Lower lobe of right lung (tissue), 2 donors: ENCODE measurements around the gene GAB2. TPM values are rescaled to one million over a fixed set of nuclear protein-coding genes. Genes with fewer than 3 reads are reported as not detected.

Experiments used
- ATAC-seq, 2 donors: fragments of 200-7000 bp; cut with Tn5 transposase; one replicate each; pipeline ENCODE4 v1.9.1; 2020 to 2022; ENCODE audit warnings: mild to moderate bottlenecking in 2 of 2, moderate library complexity in 2 of 2
- DNase-seq: peaks from one replicate; pipeline ENCODE4 v3.0.0-alpha.2; 2020
- H3K27ac ChIP-seq: fragments of 200-600 bp; one replicate; pipeline ENCODE4 v1.8.0; 2022
- H3K27me3 ChIP-seq: fragments of 200-600 bp; one replicate; pipeline ENCODE4 v1.8.0; 2022; ENCODE audit warnings: low read depth
- H3K36me3 ChIP-seq: fragments of 200-600 bp; one replicate; pipeline ENCODE4 v1.8.0; 2022; ENCODE audit warnings: mild to moderate bottlenecking
- H3K4me1 ChIP-seq: fragments of 200-600 bp; one replicate; pipeline ENCODE4 v1.8.0; 2022
- H3K4me3 ChIP-seq: fragments of 200-600 bp; one replicate; pipeline ENCODE4 v1.8.0; 2022; ENCODE audit warnings: mild to moderate bottlenecking
- H3K9me3 ChIP-seq: fragments of 200-600 bp; one replicate; pipeline ENCODE4 v1.8.0; 2022
- CTCF ChIP-seq: fragments of 200-600 bp; IDR thresholded peaks from one replicate; pipeline ENCODE4 v1.8.0; 2022; ENCODE audit warnings: antibody characterized with exemption, mild to moderate bottlenecking
- intact Hi-C: fragments of 100-400 bp; cut with DNase I; formaldehyde crosslinking; loops from one replicate; pipeline ENCODE4 v1.11.0; 2022
- total RNA-seq: library from RNA; stranded (reverse); fragmentation: NEBNext Ultra II Directional; extraction: Animal tissue kit (Norgen Biotek cat#: 25700); gene quantifications from one replicate; pipeline ENCODE4 v1.2.1, GENCODE V29; 2021
- donor health status: DM: no; HTN: yes; CAD: no; lungs with severe emphysema.

Gene GAB2
- total RNA-seq, 1 donor from 2014 or later = 64.2 TPM

GRCh38 chr11:78345450-78345849 is 72.2 kb downstream of the GAB2 start:
- Histone ChIP-seq H3K27ac (no peak overlapping the region), H3K36me3 (no peaks in the 10 kb centered on the region), H3K27me3 (no peaks in the 10 kb centered on the region), H3K9me3 (no peaks in the 10 kb centered on the region), H3K4me3 (no peak overlapping the region), H3K4me1 (peaks cover 46% of the 10 kb centered on the region)
- no peak for DNase-seq
- no peak for ATAC-seq
- intact Hi-C loops = no loop called here
- no peak for TF ChIP-seq CTCF

GRCh38 chr11:78344676-78345075 is 72.9 kb downstream of the GAB2 start:
- no peak for ATAC-seq
- H3K27ac ChIP-seq = no peak overlapping the region
- H3K4me1 ChIP-seq = peaks cover 38% of the 10 kb centered on the region

GRCh38 chr11:78344094-78344493 is 73.5 kb downstream of the GAB2 start:
- Histone ChIP-seq H3K9me3 (no peaks in the 10 kb centered on the region), H3K36me3 (no peaks in the 10 kb centered on the region), H3K27ac (no peak overlapping the region), H3K27me3 (no peaks in the 10 kb centered on the region), H3K4me3 (no peak overlapping the region), H3K4me1 (peaks cover 32% of the 10 kb centered on the region)
- ATAC-seq (no peak), DNase-seq (no peak)
- intact Hi-C loops = no loop called here
- no peak for TF ChIP-seq CTCF

More at GRCh38 chr11:78344676-78345075, 72.9 kb downstream of the GAB2 start:
- intact Hi-C loops = no loop called here
- DNase-seq = no peak
- Histone ChIP-seq H3K36me3 (no peaks in the 10 kb centered on the region), H3K27me3 (no peaks in the 10 kb centered on the region), H3K4me3 (no peak overlapping the region), H3K9me3 (no peaks in the 10 kb centered on the region)
- no peak for TF ChIP-seq CTCF

GRCh38 chr11:78343303-78343702 is 74.3 kb downstream of the GAB2 start:
- Histone ChIP-seq H3K36me3 (no peaks in the 10 kb centered on the region), H3K27ac (no peak overlapping the region), H3K27me3 (no peaks in the 10 kb centered on the region), H3K9me3 (no peaks in the 10 kb centered on the region), H3K4me1 (peaks cover 28% of the 10 kb centered on the region), H3K4me3 (no peak overlapping the region)
- intact Hi-C loops = no loop called here
- no peak for ATAC-seq
- no peak for TF ChIP-seq CTCF
- no peak for DNase-seq

- no peak for DNase-seq
- TF ChIP-seq CTCF = no peak
- intact Hi-C loops = no loop called here
- peaks cover 37% of the 10 kb centered on the region for H3K4me1 ChIP-seq
- no peak overlapping the region for H3K27ac ChIP-seq
- ATAC-seq = no peak
- no peaks in the 10 kb centered on the region for H3K36me3 ChIP-seq
- no peaks in the 10 kb centered on the region for H3K9me3 ChIP-seq
- no peak overlapping the region for H3K4me3 ChIP-seq
- no peaks in the 10 kb centered on the region for H3K27me3 ChIP-seq
These were observed 75.8 kb downstream of the GAB2 start for GRCh38 chr11:78341841-78342240.

- peaks cover 25% of the 10 kb centered on the region for H3K4me1 ChIP-seq
- DNase-seq (no peak), ATAC-seq (no peak)
- H3K4me3 ChIP-seq = no peak overlapping the region
- no peak for TF ChIP-seq CTCF
- no peaks in the 10 kb centered on the region for H3K36me3 ChIP-seq
- H3K27me3 ChIP-seq = no peaks in the 10 kb centered on the region
- intact Hi-C loops = no loop called here
- H3K9me3 ChIP-seq = no peaks in the 10 kb centered on the region
- H3K27ac ChIP-seq = no peak overlapping the region
These were observed 77.1 kb downstream of the GAB2 start for GRCh38 chr11:78340530-78340929.
